A549 (cell line): ENCODE results near the gene CHD6. TPM values are rescaled to one million over a fixed set of nuclear protein-coding genes. Genes with fewer than 3 reads are reported as not detected.

ENCODE experiments used
- ATAC-seq, 2 experiments: fragments of 200-7000 bp in 1 of 2; fragments of >200 bp in 1 of 2; cut with Nextera tagmentation in 1 of 2; cut with Tn5 transposase in 1 of 2; 3 replicates each; pipeline versions ENCODE4 v1.8.0 to v1.9.1; 2018 to 2020; ENCODE audit warnings: mild to moderate bottlenecking in 1 of 2, moderate library complexity in 1 of 2
- CTCF ChIA-PET: fragments of 300-600 bp; sonication (Branson Sonifier 250); formaldehyde crosslinking; extraction: SDS; loops from one replicate; lab custom pipeline; 2021; ENCODE audit warnings: antibody characterized with exemption, inconsistent platforms; lab: Yijun Ruan, JAX
- POLR2A ChIA-PET: fragments of 350-600 bp; formaldehyde crosslinking; extraction: SDS; loops from one replicate; lab custom pipeline; 2021; ENCODE audit warnings: antibody characterized with exemption, inconsistent platforms; lab: Yijun Ruan, JAX
- DNase-seq, 2 experiments: peaks; one replicate each; pipeline versions ENCODE4 v3.0.0 to v3.0.0-alpha.2; 2011 to 2016; ENCODE audit warnings: low read depth in 1 of 2, low spot score in 1 of 2
- FAIRE-seq: peaks from 2 replicates; lab custom pipeline; 2011; peaks lifted over from hg19 to GRCh38; lab: Jason Lieb, UNC
- H3K27ac ChIP-seq, 2 experiments: fragments of >200 bp; sonication (Bioruptor Twin); formaldehyde crosslinking; 3 replicates each; pipeline ENCODE4 v1.5.1; 2016 to 2017
- H3K4me1 ChIP-seq: fragments of >200 bp; sonication (Bioruptor Twin); formaldehyde crosslinking; 3 replicates; pipeline ENCODE4 v1.6.1; 2016
- H3K4me2 ChIP-seq: fragments of >200 bp; sonication (Bioruptor Twin); formaldehyde crosslinking; 3 replicates; pipeline ENCODE4 v1.6.1; 2016
- H3K4me3 ChIP-seq: fragments of >200 bp; sonication (Bioruptor Twin); formaldehyde crosslinking; 3 replicates; pipeline ENCODE4 v1.5.1; 2016
- H3K9me3 ChIP-seq: fragments of >200 bp; sonication (Bioruptor Twin); formaldehyde crosslinking; 3 replicates; pipeline ENCODE4 v1.6.1; 2016
- ATOH8 ChIP-seq: fragments of 250-450 bp; sonication (Bioruptor Pico); IDR thresholded peaks from 2 replicates; pipeline ENCODE4 v1.5.0; 2020; ENCODE audit warnings: low read depth, mild to moderate bottlenecking, moderate library complexity
- CEBPB ChIP-seq, 2 experiments: fragments of >200 bp in 1 of 2; sonication (Bioruptor Twin) in 1 of 2; formaldehyde crosslinking in 1 of 2; IDR thresholded peaks; 2 replicates each; pipeline ENCODE4 v1.6.1; 2012 to 2016
- EP300 ChIP-seq, 2 experiments: fragments of >200 bp; sonication (Bioruptor Twin); formaldehyde crosslinking; IDR thresholded peaks; 2 replicates in 1 of 2; 3 replicates in 1 of 2; pipeline ENCODE4 v1.6.1; 2016 to 2017
- FOXS1 ChIP-seq: fragments of 250-450 bp; sonication (Bioruptor Pico); IDR thresholded peaks from 2 replicates; pipeline ENCODE4 v1.5.0; 2020; ENCODE audit warnings: mild to moderate bottlenecking, moderate library complexity
- GATA3 ChIP-seq: IDR thresholded peaks from 2 replicates; pipeline ENCODE4 v1.6.1; 2012; ENCODE audit warnings: borderline replicate concordance
- HDAC2 ChIP-seq: fragments of 200-600 bp; sonication (generic); IDR thresholded peaks from 2 replicates; pipeline ENCODE4 v1.6.1; 2016
- HOXB5 ChIP-seq: fragments of 250-450 bp; sonication (Bioruptor Pico); IDR thresholded peaks from 2 replicates; pipeline ENCODE4 v1.5.0; 2020; ENCODE audit warnings: mild to moderate bottlenecking, moderate library complexity
- JUN ChIP-seq, 2 experiments: fragments of >200 bp; sonication (Bioruptor Twin); formaldehyde crosslinking; IDR thresholded peaks; 2 replicates in 1 of 2; 3 replicates in 1 of 2; pipeline ENCODE4 v1.6.1; 2016 to 2017
- KDM1A ChIP-seq: fragments of 200-600 bp; sonication (generic); IDR thresholded peaks from 2 replicates; pipeline ENCODE4 v1.6.1; 2016; ENCODE audit warnings: low read depth, mild to moderate bottlenecking
- KDM5A ChIP-seq: fragments of 200-600 bp; sonication (generic); IDR thresholded peaks from 2 replicates; pipeline ENCODE4 v1.6.1; 2016; ENCODE audit warnings: antibody characterized with exemption, mild to moderate bottlenecking
- MAX ChIP-seq: IDR thresholded peaks from 2 replicates; pipeline ENCODE4 v1.6.1; 2012
- NPAS2 ChIP-seq: fragments of 250-450 bp; sonication (Bioruptor Pico); IDR thresholded peaks from 2 replicates; pipeline ENCODE4 v1.8.0; 2022; ENCODE audit warnings: mild to moderate bottlenecking, moderate library complexity, borderline replicate concordance
- NR3C1 ChIP-seq: fragments of >200 bp; sonication (Bioruptor Twin); formaldehyde crosslinking; IDR thresholded peaks from 3 replicates; pipeline ENCODE4 v1.6.1; 2017
- RAD21 ChIP-seq, 2 experiments: fragments of >200 bp in 1 of 2; sonication (Bioruptor Twin) in 1 of 2; formaldehyde crosslinking in 1 of 2; IDR thresholded peaks in 1 of 2; conservative IDR thresholded peaks in 1 of 2; 2 replicates in 1 of 2; 3 replicates in 1 of 2; pipeline ENCODE4 v1.6.1; 2012 to 2018; ENCODE audit warnings: inconsistent platforms in 1 of 2
- RARB ChIP-seq: fragments of 250-450 bp; sonication (Bioruptor Pico); IDR thresholded peaks from 2 replicates; pipeline ENCODE4 v1.8.0; 2021; ENCODE audit warnings: mild to moderate bottlenecking, moderate library complexity
- RFX5 ChIP-seq: fragments of 450-650 bp; IDR thresholded peaks from 2 replicates; pipeline ENCODE4 v1.7.1; 2014; ENCODE audit warnings: antibody characterized with exemption, mild to moderate bottlenecking, moderate library complexity
- RNF2 ChIP-seq: fragments of 200-600 bp; sonication (generic); IDR thresholded peaks from 2 replicates; pipeline ENCODE4 v1.6.1; 2016; ENCODE audit warnings: low read depth, mild to moderate bottlenecking, antibody characterized with exemption, moderate library complexity, borderline replicate concordance
- SREBF2 ChIP-seq: fragments of 450-650 bp; IDR thresholded peaks from 2 replicates; pipeline ENCODE4 v1.6.1; 2014; ENCODE audit warnings: mild to moderate bottlenecking, moderate library complexity
- ZNF302 ChIP-seq: fragments of 250-450 bp; sonication (Bioruptor Pico); IDR thresholded peaks from 2 replicates; pipeline ENCODE4 v1.9.0; 2021; ENCODE audit warnings: inconsistent platforms, mild to moderate bottlenecking, moderate library complexity
- WGBS: methylation state at CpG from one replicate; pipeline ENCODE4 v1.1.6; 2017; ENCODE audit errors: missing lambda C conversion rate; 5-methylcytosine and 5-hydroxymethylcytosine counted together
- polyA plus RNA-seq, 4 experiments: library from polyadenylated mRNA; depleted of rRNA in 3 of 4; stranded (reverse); fragments of >200 nt; fragmentation: RNase III in 1 of 4; extraction: RNeasy Plus Mini Kit Qiagen cat#74134 plus additional on column Dnase treatment in 1 of 4; gene quantifications; 2 replicates in 3 of 4; 3 replicates in 1 of 4; pipeline ENCODE4 v1.2.3, GENCODE V29; 2011 to 2017
- TF ChIP-seq, protein P1 (sequence below): IDR thresholded peaks from 2 replicates; pipeline ENCODE4 v1.6.1; 2012; ENCODE audit warnings: low read depth, borderline replicate concordance
- TF ChIP-seq, protein P2 (sequence below): fragments of >200 bp; sonication (Bioruptor Twin); formaldehyde crosslinking; IDR thresholded peaks from 3 replicates; pipeline ENCODE4 v1.6.1; 2016
- TF ChIP-seq, protein P3 (sequence below): fragments of 250-450 bp; sonication (Bioruptor Pico); IDR thresholded peaks from 2 replicates; pipeline ENCODE4 v1.5.0; 2021; ENCODE audit warnings: mild to moderate bottlenecking, moderate library complexity, borderline replicate concordance
- TF ChIP-seq, protein P4 (sequence below): fragments of 200-600 bp; sonication (generic); IDR thresholded peaks from 2 replicates; pipeline ENCODE4 v1.6.1; 2016; ENCODE audit warnings: antibody characterized with exemption, mild to moderate bottlenecking, moderate library complexity

The CHD6 gene
- polyA plus RNA-seq, 2 of the 4 experiments (the other 2 are of a cell fraction): 8.2 to 22.6 TPM

- ChIA-PET CTCF (no interaction called here), POLR2A (no interaction called here)
- DNase-seq (no peak), ATAC-seq (no peak), FAIRE-seq (no peak)
- Histone ChIP-seq H3K4me1 (no peaks in the 10 kb centered on the region), H3K4me2 (no peak overlapping the region), H3K27ac (no peak overlapping the region), H3K4me3 (no peak overlapping the region), H3K9me3 (no peaks in the 10 kb centered on the region)
- TF ChIP-seq NPAS2 (CRISPR knock-in tag): no peak
- TF ChIP-seq FOXS1 (CRISPR knock-in tag): no peak
- TF ChIP-seq SREBF2: no peak
- TF ChIP-seq, protein P1, sequence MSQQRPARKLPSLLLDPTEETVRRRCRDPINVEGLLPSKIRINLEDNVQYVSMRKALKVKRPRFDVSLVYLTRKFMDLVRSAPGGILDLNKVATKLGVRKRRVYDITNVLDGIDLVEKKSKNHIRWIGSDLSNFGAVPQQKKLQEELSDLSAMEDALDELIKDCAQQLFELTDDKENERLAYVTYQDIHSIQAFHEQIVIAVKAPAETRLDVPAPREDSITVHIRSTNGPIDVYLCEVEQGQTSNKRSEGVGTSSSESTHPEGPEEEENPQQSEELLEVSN: no peak
- TF ChIP-seq RARB (CRISPR knock-in tag): no peak
- TF ChIP-seq HOXB5 (CRISPR knock-in tag): no peak
- no peak for TF ChIP-seq CEBPB (IDR thresholded peaks at IDR 0.05)
- no peak for TF ChIP-seq GATA3
- no peak for TF ChIP-seq EP300 (IDR thresholded peaks at IDR 0.05)
- WGBS: 92% methylated on average over 10 of the region's 10 CpGs
Measured at GRCh38 chr20:41391587-41392001, 226.6 kb downstream of the CHD6 start.

DNA sequence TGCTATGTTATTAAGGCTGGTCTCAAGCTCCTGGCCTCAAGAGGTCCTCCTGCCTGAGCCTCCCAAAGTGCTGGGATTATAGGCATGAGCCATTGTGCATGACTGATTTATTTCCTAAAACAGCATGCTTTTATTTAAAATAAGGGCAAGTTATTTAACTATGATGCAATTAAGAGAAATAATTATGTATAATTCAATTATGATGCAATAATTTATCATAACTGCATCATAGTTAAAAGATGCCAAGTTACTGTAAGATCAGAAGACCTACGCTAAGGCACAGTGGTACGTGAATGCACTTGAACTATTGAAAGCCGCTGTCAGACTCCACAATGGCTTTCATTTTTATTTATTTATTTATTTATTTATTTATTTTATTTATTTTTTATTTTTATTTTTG, 227.3 kb downstream of the CHD6 start:
- no peak for TF ChIP-seq HOXB5 (CRISPR knock-in tag)
- no peak for TF ChIP-seq RFX5
- no peak for TF ChIP-seq MAX
- TF ChIP-seq ZNF302 (CRISPR knock-in tag): no peak
- no peak for TF ChIP-seq KDM5A
- TF ChIP-seq, protein P2, sequence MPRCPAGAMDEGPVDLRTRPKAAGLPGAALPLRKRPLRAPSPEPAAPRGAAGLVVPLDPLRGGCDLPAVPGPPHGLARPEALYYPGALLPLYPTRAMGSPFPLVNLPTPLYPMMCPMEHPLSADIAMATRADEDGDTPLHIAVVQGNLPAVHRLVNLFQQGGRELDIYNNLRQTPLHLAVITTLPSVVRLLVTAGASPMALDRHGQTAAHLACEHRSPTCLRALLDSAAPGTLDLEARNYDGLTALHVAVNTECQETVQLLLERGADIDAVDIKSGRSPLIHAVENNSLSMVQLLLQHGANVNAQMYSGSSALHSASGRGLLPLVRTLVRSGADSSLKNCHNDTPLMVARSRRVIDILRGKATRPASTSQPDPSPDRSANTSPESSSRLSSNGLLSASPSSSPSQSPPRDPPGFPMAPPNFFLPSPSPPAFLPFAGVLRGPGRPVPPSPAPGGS: no peak
- no peak for TF ChIP-seq NR3C1
- no peak for TF ChIP-seq CEBPB (IDR thresholded peaks at IDR 0.05)
- no peak for TF ChIP-seq RNF2
- TF ChIP-seq JUN (IDR thresholded peaks at IDR 0.05): no peak
- no peak for TF ChIP-seq HDAC2
- TF ChIP-seq KDM1A: no peak
- no peak for TF ChIP-seq ATOH8 (CRISPR knock-in tag)
- no peak for TF ChIP-seq RAD21 (conservative IDR thresholded peaks at IDR 0.05 in 1 of 2, IDR thresholded peaks at IDR 0.05 in 1 of 2)
- TF ChIP-seq, protein P3, sequence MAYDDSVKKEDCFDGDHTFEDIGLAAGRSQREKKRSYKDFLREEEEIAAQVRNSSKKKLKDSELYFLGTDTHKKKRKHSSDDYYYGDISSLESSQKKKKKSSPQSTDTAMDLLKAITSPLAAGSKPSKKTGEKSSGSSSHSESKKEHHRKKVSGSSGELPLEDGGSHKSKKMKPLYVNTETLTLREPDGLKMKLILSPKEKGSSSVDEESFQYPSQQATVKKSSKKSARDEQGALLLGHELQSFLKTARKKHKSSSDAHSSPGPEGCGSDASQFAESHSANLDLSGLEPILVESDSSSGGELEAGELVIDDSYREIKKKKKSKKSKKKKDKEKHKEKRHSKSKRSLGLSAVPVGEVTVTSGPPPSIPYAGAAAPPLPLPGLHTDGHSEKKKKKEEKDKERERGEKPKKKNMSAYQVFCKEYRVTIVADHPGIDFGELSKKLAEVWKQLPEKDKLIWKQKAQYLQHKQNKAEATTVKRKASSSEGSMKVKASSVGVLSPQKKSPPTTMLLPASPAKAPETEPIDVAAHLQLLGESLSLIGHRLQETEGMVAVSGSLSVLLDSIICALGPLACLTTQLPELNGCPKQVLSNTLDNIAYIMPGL (CRISPR knock-in tag): no peak
- TF ChIP-seq NPAS2 (CRISPR knock-in tag): no peak
- TF ChIP-seq, protein P4, sequence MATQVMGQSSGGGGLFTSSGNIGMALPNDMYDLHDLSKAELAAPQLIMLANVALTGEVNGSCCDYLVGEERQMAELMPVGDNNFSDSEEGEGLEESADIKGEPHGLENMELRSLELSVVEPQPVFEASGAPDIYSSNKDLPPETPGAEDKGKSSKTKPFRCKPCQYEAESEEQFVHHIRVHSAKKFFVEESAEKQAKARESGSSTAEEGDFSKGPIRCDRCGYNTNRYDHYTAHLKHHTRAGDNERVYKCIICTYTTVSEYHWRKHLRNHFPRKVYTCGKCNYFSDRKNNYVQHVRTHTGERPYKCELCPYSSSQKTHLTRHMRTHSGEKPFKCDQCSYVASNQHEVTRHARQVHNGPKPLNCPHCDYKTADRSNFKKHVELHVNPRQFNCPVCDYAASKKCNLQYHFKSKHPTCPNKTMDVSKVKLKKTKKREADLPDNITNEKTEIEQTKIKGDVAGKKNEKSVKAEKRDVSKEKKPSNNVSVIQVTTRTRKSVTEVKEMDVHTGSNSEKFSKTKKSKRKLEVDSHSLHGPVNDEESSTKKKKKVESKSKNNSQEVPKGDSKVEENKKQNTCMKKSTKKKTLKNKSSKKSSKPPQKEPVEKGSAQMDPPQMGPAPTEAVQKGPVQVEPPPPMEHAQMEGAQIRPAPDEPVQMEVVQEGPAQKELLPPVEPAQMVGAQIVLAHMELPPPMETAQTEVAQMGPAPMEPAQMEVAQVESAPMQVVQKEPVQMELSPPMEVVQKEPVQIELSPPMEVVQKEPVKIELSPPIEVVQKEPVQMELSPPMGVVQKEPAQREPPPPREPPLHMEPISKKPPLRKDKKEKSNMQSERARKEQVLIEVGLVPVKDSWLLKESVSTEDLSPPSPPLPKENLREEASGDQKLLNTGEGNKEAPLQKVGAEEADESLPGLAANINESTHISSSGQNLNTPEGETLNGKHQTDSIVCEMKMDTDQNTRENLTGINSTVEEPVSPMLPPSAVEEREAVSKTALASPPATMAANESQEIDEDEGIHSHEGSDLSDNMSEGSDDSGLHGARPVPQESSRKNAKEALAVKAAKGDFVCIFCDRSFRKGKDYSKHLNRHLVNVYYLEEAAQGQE: no peak
- TF ChIP-seq RARB (CRISPR knock-in tag): no peak
- ChIA-PET CTCF (no interaction called here), POLR2A (no interaction called here)
- no peak for FAIRE-seq
- no peaks in the 10 kb centered on the region for H3K4me1 ChIP-seq
- no peak for DNase-seq
- H3K9me3 ChIP-seq: no peaks in the 10 kb centered on the region
- H3K4me3 ChIP-seq: no peak overlapping the region
- H3K27ac ChIP-seq: no peak overlapping the region
- ATAC-seq: no peak
- H3K4me2 ChIP-seq: no peak overlapping the region
- WGBS: 92% methylated on average over 3 of the region's 3 CpGs
